Neural progenitor cell (in vitro differentiated cells): Measurements from ENCODE around the gene NBEAL2.

Experiments used
- EZH2 ChIP-seq: fragments of 200-600 bp; sonication (generic); IDR thresholded peaks from 2 replicates; pipeline ENCODE4 v1.6.1; 2017; ENCODE audit warnings: antibody characterized with exemption, mild to moderate bottlenecking, moderate library complexity
- TF ChIP-seq, protein P1 (sequence below): fragments of 200-600 bp; sonication (generic); IDR thresholded peaks from 2 replicates; pipeline ENCODE4 v1.5.1; 2017; ENCODE audit warnings: antibody characterized with exemption, mild to moderate bottlenecking

DNA sequence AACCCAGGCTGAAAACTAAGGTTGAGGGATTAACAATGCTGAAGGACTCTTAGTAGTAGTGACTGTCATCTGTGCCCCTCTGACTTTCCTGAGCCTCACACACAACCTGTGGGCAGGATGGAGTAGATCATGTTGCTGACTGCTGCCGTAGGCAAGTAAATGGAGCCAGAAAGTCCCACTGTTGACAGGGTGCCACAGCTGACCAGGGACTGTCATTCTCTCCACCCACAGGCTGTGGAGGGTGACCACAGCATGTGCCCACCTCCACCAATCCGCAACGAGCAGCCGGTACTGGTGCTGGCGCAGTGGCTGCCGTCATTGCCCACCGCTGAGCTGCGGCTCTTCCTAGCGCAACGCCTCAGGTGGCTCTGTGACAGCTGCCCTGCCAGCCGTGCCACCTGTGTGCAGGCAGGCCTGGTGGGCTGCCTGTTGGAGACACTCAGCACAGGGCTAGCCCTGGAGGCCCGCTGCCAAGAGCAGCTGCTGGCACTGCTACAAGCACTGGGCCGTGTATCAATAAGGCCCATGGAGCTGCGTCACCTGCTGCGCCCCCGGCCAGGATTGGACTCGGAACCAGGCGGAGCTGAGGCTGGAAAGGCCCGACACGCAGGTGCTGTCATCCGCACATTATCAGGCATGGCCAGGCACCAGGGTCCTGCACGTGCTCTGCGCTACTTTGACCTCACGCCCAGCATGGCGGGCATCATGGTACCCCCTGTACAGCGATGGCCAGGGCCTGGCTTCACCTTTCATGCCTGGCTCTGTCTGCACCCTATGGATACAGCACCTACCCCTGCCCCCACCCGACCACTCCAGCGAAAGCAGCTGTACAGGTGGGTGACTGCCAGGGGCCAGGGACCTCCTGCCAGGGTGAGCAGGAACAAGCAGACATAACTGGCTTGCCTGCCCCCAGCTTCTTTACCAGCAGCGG, 15.6 kb downstream of the NBEAL2 start:
- TF ChIP-seq, protein P1, sequence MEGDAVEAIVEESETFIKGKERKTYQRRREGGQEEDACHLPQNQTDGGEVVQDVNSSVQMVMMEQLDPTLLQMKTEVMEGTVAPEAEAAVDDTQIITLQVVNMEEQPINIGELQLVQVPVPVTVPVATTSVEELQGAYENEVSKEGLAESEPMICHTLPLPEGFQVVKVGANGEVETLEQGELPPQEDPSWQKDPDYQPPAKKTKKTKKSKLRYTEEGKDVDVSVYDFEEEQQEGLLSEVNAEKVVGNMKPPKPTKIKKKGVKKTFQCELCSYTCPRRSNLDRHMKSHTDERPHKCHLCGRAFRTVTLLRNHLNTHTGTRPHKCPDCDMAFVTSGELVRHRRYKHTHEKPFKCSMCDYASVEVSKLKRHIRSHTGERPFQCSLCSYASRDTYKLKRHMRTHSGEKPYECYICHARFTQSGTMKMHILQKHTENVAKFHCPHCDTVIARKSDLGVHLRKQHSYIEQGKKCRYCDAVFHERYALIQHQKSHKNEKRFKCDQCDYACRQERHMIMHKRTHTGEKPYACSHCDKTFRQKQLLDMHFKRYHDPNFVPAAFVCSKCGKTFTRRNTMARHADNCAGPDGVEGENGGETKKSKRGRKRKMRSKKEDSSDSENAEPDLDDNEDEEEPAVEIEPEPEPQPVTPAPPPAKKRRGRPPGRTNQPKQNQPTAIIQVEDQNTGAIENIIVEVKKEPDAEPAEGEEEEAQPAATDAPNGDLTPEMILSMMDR: no peak
- TF ChIP-seq EZH2: no peak
